Measurements from ENCODE around the gene MRTO4.

The MRTO4 gene

DNA sequence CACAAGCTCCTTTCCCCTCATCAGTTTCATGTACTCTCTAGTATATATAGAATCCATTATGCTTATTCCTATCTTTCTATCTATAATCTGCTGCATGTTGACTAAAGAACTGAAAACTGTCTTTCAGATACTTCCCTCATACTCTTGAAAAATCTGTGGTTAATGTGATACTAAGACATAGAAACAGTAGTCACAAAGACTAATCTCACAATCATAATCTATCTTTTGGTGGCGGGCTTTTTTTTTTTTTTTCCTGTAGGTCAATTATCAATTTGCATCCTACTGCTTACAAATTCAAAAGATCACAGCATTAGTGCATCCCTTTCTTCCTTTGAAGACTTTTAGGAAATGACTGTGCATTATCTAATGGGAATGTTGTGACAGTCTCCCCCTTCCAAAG, 46.2 kb upstream of the MRTO4 start:
- DNase-seq (ENCODE audit: low spot score) = no peak
- Histone ChIP-seq H3K4me1 (ENCODE audit: insufficient read depth, poor library complexity, severe bottlenecking) (peaks cover 23% of the 10 kb centered on the region), H3K27me3 (ENCODE audit: insufficient read depth, poor library complexity, severe bottlenecking) (no peaks in the 10 kb centered on the region), H3K9me3 (ENCODE audit: severe bottlenecking) (no peaks in the 10 kb centered on the region), H3K27ac (ENCODE audit: poor library complexity, severe bottlenecking) (no peak overlapping the region), H3K36me3 (ENCODE audit: low read depth) (peaks cover 19% of the 10 kb centered on the region), H3K4me3 (ENCODE audit: severe bottlenecking) (no peak overlapping the region)
- TF ChIP-seq, protein P1, sequence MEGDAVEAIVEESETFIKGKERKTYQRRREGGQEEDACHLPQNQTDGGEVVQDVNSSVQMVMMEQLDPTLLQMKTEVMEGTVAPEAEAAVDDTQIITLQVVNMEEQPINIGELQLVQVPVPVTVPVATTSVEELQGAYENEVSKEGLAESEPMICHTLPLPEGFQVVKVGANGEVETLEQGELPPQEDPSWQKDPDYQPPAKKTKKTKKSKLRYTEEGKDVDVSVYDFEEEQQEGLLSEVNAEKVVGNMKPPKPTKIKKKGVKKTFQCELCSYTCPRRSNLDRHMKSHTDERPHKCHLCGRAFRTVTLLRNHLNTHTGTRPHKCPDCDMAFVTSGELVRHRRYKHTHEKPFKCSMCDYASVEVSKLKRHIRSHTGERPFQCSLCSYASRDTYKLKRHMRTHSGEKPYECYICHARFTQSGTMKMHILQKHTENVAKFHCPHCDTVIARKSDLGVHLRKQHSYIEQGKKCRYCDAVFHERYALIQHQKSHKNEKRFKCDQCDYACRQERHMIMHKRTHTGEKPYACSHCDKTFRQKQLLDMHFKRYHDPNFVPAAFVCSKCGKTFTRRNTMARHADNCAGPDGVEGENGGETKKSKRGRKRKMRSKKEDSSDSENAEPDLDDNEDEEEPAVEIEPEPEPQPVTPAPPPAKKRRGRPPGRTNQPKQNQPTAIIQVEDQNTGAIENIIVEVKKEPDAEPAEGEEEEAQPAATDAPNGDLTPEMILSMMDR (IDR thresholded peaks at IDR 0.05; ENCODE audit: poor library complexity, severe bottlenecking) = no peak
- ATAC-seq (ENCODE audit: low read depth) = no peak

DNA sequence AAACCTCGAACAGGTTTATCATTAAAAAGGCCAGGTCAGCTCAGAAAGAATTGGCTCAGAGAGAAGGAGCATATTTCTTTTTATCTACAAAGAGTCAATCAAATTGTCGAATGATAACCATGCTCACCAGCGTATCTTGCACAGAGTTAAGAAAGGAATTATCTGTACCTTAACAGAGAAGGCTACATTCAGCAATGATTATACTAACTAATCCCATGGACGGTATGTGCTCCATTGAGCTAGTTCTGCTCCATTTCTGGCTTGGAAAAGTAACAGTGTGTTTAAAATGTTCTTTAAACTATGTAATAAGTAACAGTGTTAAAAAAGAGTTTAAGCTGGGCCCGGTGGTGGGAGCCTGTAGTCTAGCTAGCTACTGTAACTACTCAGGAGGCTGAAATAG, 45.8 kb upstream of the MRTO4 start:
- Histone ChIP-seq H3K27ac (ENCODE audit: poor library complexity, severe bottlenecking) (no peak overlapping the region), H3K36me3 (ENCODE audit: low read depth) (peaks cover 15% of the 10 kb centered on the region), H3K4me3 (ENCODE audit: severe bottlenecking) (no peak overlapping the region), H3K9me3 (ENCODE audit: severe bottlenecking) (no peaks in the 10 kb centered on the region), H3K27me3 (ENCODE audit: insufficient read depth, poor library complexity, severe bottlenecking) (no peaks in the 10 kb centered on the region), H3K4me1 (ENCODE audit: insufficient read depth, poor library complexity, severe bottlenecking) (peaks cover 23% of the 10 kb centered on the region)
- DNase-seq (ENCODE audit: low spot score) (no peak), ATAC-seq (ENCODE audit: low read depth) (no peak)
- TF ChIP-seq, protein P1 (IDR thresholded peaks at IDR 0.05; ENCODE audit: poor library complexity, severe bottlenecking) = no peak

DNA sequence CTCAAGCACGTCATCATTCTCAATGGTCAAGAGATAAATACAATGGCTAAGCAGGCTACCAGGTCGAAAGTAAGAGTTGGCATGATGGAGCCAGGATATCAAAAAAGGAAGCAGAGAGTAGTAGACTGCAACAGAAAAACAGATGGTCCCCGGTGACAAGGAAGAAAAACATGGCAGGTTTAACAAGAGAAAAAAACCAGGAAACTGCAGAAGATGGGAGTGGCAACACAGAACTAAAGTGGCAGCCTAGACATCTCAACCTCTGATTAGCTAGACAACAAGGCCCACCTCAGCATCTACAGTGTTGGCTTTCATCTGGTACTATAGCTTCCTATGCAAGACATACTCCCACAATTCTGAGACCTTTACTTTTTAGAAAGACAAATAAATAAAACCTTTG, 44.7 kb upstream of the MRTO4 start:
- TF ChIP-seq, protein P1 (IDR thresholded peaks at IDR 0.05; ENCODE audit: poor library complexity, severe bottlenecking) = no peak
- no peak for DNase-seq (ENCODE audit: low spot score)
- H3K4me1 ChIP-seq (ENCODE audit: insufficient read depth, poor library complexity, severe bottlenecking) = peaks cover 30% of the 10 kb centered on the region

DNA sequence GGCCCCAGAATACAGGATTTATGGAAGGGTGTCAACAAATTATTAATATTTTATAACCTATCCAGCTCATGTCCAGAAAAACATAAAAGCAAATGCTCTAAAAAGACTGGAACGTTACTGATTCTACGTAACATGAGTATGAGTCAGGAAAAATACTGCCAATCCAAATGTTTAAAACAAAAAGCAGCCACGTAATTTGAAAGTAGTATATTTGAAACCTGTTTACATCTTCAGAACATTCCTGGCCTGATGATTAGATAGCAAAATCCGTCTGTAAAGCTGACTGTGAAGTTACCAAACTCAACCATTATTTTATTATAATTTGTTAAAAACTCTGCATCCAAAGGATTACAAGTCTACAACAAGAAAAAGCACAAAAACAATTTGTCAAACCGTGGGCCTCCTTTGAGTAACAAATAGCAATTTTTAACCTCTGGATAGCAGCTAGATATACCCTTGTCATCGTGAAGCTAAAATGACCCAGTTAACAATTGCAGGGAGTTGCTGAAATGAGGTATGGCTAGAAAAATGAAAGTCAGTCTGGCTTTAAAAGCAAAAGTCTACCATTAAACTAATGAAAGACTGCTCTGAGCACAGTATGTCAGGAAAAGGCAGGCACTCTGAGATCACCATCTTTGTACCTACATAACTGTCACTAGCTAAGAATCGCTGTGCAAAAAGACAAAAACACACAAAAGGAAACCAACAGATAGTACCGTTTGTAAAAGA, 42.7 kb upstream of the MRTO4 start:
- Histone ChIP-seq H3K36me3 (ENCODE audit: low read depth) (peaks cover 26% of the 10 kb centered on the region), H3K4me3 (ENCODE audit: severe bottlenecking) (peak overlapping the region; percentile 89), H3K9me3 (ENCODE audit: severe bottlenecking) (no peaks in the 10 kb centered on the region), H3K4me1 (ENCODE audit: insufficient read depth, poor library complexity, severe bottlenecking) (peaks cover 27% of the 10 kb centered on the region), H3K27me3 (ENCODE audit: insufficient read depth, poor library complexity, severe bottlenecking) (no peaks in the 10 kb centered on the region), H3K27ac (ENCODE audit: poor library complexity, severe bottlenecking) (peak overlapping the region; percentile 70)
- TF ChIP-seq, protein P1 (IDR thresholded peaks at IDR 0.05; ENCODE audit: poor library complexity, severe bottlenecking) = no peak
- no peak for DNase-seq (ENCODE audit: low spot score)
- no peak for ATAC-seq (ENCODE audit: low read depth)

More for the DNA sequence above, 44.7 kb upstream of the MRTO4 start:
- no peaks in the 10 kb centered on the region for H3K9me3 ChIP-seq (ENCODE audit: severe bottlenecking)
- ATAC-seq (ENCODE audit: low read depth) = no peak
- H3K4me3 ChIP-seq (ENCODE audit: severe bottlenecking) = no peak overlapping the region
- peaks cover 12% of the 10 kb centered on the region for H3K36me3 ChIP-seq (ENCODE audit: low read depth)
- H3K27ac ChIP-seq (ENCODE audit: poor library complexity, severe bottlenecking) = no peak overlapping the region
- H3K27me3 ChIP-seq (ENCODE audit: insufficient read depth, poor library complexity, severe bottlenecking) = no peaks in the 10 kb centered on the region

DNA sequence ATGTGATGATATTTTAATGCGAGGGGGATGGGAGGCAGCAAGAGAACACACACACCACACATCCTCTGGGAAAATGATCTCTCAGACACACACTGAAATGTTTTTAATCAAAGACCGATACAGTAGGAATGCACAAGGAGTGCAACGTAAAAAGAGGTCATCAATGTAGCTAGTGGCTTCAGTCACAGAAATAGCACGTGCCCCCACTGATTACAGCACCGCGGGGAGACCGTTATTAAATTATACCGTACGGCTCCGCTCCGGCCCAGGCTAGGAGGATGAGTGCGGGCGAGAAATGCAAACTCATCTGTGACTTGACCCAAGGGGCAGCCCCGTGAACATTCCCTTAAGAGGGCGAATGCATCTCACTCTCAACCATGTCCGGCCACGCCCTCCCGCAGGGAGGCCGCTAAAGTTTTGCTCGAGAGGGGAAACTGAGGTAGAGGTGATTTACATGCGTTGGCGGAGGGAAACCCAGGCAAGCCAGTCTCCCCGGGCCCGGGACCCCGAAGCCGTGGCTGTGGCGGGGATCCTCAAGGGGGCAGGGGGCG, 42.1 kb upstream of the MRTO4 start:
- DNase-seq (ENCODE audit: low spot score) = no peak
- H3K27ac ChIP-seq (ENCODE audit: poor library complexity, severe bottlenecking) = peak overlapping the region; percentile 70
- H3K4me3 ChIP-seq (ENCODE audit: severe bottlenecking) = peak overlapping the region; percentile 89
- H3K9me3 ChIP-seq (ENCODE audit: severe bottlenecking) = no peaks in the 10 kb centered on the region
- H3K36me3 ChIP-seq (ENCODE audit: low read depth) = peaks cover 33% of the 10 kb centered on the region
- peak; percentile 28; the same call in 2 of the 3 replicates for ATAC-seq (ENCODE audit: low read depth)
- TF ChIP-seq, protein P1 (IDR thresholded peaks at IDR 0.05; ENCODE audit: poor library complexity, severe bottlenecking) = no peak
- H3K4me1 ChIP-seq (ENCODE audit: insufficient read depth, poor library complexity, severe bottlenecking) = peaks cover 23% of the 10 kb centered on the region
- H3K27me3 ChIP-seq (ENCODE audit: insufficient read depth, poor library complexity, severe bottlenecking) = no peaks in the 10 kb centered on the region
